GM18505 (cell line): ENCODE data around the gene MIEN1.
"Not testable (repeated sequence)": the region's sequence is repeated elsewhere in the genome, so short reads cannot be mapped to it uniquely, and the experiment has no call there.

Experiments
- ATAC-seq: cut with Tn5 transposase; IDR thresholded peaks from one replicate; pipeline ENCODE4 v1.9.1; 2021; ENCODE audit not compliant: unreplicated experiment
- POLR2A ChIP-seq: IDR thresholded peaks from 4 replicates; pipeline ENCODE4 v1.6.1; 2011; ENCODE audit warnings: borderline replicate concordance; ENCODE audit not compliant: insufficient read depth, insufficient read length; ENCODE audit errors: extremely low read depth

The MIEN1 gene

GRCh38 chr17:39742126-39742855 is 12.0 kb upstream of the MIEN1 start:
- TF ChIP-seq POLR2A: no peak
- ATAC-seq: no peak

DNA sequence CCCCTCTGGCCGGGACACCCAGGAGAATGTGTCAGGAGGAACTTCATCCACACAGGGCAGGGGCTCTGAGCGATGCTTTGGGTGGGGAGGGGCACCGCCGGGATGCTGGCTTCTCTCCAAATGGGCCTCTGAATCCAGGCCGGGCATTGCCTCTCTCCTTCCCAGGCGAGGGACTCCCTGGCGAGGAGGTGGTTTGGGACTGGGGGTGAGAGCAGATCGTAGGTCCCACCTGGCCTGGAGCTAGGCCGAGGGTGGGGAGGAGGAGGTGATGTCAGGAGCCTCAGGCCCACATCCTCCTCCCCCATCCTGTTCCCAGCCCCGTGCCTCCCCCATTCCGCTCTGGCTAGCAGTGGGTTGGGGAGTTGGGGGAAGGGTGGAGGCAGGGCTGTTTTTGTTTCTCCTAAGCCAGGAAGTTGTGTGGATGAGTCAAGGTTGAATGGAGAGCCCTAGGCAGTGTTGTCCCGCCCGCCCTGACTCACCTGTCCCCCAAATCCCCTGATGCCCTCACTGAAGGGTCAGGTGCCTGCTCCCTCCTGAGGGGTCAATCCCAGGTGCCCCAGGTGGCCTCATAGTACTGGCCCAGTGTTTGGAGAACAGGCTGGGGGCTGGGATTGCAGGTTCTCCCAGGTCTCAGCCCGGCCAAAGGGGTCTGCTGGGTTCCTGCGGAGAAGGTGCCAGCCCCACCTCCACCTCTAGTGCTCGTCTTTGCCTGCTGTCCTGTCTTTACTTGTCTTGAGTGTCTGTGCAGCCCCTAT is 10.2 kb upstream of the MIEN1 start:
- TF ChIP-seq POLR2A: no peak
- ATAC-seq: no peak

DNA sequence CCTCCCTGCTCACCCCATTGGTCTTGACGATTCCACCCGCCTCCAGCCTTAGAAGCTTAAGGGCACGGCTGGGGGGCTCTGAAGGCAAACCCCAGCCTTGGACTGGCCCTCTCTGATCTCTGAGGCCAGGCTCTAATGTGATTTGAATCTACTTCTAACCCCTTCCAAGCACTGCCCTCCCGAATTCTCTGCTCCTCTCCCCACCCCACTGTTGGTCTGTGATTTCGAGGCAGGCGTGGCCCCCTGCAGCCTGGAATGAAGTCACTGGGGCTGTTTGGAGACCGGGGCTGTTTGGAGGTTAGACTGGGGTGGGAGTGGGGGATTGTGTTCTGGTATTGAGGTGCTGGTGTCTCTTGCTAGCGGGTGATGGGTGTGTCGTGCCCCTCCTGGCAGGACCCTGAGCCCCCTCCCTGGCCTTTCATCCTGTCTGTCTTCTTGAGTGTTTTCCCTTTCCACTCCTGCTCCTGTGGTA is 9.6 kb upstream of the MIEN1 start:
- TF ChIP-seq POLR2A: no peak
- no peak for ATAC-seq

DNA sequence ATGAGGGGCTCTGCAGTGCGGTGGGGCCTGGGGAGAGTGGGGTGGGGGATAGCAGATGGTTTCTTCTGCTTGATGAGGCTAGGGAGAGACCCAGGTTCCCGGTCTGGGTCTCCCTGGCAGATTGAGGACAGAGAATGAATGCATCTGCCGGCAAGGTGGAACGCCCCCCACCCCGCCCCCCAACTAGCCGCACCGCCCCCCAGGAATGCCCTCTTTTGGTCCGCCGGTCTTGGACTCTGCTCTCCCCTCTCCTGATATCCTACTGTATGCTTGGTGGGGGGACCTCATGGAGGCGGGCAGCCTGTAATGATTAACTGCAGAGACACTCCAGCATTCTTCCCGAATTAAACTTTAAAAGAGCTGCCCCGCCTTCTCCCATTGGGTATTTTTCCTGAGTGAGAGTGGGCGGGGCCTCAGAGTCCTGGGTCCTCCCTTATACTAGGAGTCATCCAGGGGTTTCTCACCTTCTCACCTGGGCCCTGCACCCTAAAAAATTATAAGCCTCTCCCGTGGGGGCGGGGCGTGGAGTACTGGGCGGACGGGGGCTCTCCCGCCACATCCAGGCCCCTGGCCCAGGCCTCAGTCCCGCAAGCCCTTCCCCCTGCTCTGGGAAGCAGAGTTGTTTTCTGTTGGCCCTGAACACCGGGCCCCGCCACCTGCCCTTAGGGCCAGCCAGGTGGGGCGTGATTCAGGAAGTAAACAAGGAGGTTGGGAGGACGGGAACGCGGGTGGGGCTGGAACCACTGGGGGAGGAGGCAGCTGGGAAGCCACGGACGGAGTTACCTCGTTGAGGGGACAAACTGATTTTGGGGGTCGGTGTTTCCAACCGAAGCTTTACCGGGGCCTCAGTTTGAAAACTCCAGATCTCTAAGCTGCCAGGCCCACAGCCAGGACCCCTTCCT is 8.9 kb upstream of the MIEN1 start:
- ATAC-seq: no peak
- no peak for TF ChIP-seq POLR2A

DNA sequence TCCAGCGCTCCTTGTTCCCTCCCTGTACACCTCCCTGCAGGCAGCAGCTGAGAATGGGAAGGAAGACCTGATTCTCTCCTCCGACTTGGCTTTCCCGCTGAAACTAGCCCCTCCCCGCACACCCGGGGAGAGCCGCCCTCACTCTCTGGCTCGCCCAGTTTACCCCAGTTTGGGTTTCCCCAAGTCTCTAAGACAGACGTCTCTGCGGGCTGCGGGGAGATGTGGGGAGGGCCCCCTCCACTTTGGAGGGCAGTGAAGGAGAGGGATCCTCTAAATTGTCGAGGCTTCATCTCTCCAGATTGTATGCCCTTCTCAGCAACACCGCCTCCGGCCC is 8.2 kb upstream of the MIEN1 start:
- no peak for TF ChIP-seq POLR2A
- no peak for ATAC-seq

- TF ChIP-seq POLR2A: no peak
These were observed 7.6 kb upstream of the MIEN1 start, which contains the start of gene GRB7 for GRCh38 chr17:39737760-39738567. GRB7 (plus strand) TSS chr17:39737938; CDS start chr17:39742302, 4,364 bp downstream.

GRCh38 chr17:39737206-39737759 is 7.0 kb upstream of the MIEN1 start:
- no peak for ATAC-seq
- TF ChIP-seq POLR2A: no peak

More at GRCh38 chr17:39737760-39738567, 7.6 kb upstream of the MIEN1 start, which contains the start of gene GRB7:
- ATAC-seq: no peak

- no peak for TF ChIP-seq POLR2A
- ATAC-seq: no peak
These were observed 6.2 kb upstream of the MIEN1 start for GRCh38 chr17:39736319-39737165.

DNA sequence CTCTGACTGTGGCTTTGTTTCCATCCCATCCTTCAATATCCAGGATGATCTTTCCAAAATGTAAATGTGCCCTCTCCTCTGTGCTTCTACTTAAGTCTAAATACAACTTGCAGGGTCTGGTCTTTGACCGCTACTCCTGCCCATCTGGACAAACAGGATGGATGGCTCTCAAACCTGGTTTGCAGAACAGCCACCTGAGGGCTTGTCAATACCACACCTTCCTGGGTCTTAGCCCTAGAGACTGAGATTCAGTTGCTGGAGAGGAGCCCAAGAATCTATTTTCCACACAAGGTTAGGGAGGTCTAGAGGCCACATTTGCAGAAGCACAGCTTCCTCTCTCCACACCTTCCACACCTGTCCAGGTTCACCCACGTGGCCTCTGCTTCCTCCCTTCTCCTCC is 5.5 kb upstream of the MIEN1 start:
- TF ChIP-seq POLR2A: no peak

GRCh38 chr17:39732586-39732985 is 2.3 kb upstream of the MIEN1 start:
- no peak for ATAC-seq
- TF ChIP-seq POLR2A: no peak

More for the DNA sequence above, 5.5 kb upstream of the MIEN1 start:
- no peak for ATAC-seq

DNA sequence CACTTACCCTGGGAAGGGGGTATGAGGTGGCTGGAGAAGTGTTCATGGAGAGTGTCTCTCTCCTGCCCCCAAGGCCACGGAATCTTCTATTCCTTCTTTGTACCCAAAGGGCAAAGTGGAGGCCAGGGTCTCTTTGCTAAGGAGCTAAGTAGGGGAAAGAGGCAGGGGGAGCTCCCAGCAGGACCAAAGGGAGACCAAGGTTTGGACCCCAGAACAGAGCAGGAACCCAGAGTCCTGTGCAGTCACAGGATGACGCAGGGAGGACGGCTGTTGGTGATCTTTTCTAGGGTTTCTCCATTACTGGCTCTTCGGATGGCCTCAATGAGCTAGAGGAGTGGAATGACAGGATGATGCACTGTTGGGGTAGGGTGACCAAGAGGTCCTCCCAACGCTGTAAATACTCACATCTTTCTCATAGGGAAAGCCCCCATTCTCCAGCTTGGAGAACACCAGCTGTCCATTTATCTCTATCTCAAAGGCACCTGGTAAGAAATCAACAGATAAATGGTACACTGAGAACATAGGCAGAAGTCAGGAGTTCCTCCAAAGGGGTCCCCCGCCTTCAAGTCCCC is 966 bp downstream of the MIEN1 start:
- no peak for TF ChIP-seq POLR2A
- ATAC-seq: no peak

- ATAC-seq: no peak
- TF ChIP-seq POLR2A: no peak
These were observed 2.8 kb downstream of the MIEN1 start for GRCh38 chr17:39727556-39727955.

DNA sequence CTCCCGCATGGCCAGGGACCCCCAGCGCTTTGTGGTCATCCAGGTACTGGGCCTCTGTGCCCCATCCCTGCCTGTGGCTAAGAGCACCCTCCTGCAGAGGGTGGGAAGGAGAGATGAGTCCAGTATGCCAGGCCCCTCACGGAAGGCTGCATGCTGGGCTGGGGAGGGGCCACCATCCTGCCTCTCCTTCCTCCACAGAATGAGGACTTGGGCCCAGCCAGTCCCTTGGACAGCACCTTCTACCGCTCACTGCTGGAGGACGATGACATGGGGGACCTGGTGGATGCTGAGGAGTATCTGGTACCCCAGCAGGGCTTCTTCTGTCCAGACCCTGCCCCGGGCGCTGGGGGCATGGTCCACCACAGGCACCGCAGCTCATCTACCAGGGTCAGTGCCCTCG is 3.7 kb downstream of the MIEN1 start:
- no peak for ATAC-seq
- no peak for TF ChIP-seq POLR2A

GRCh38 chr17:39725923-39726322 is 4.4 kb downstream of the MIEN1 start:
- not testable (repeated sequence) for ATAC-seq
